DOHH2 (cell line): Measurements from ENCODE around the gene GDPD4.

Source experiments
- H3F3A ChIP-seq: fragments of 200-600 bp; sonication (generic), shearing (Covaris generic); 2 replicates; pipeline ENCODE4 v1.6.0; 2016; ENCODE audit warnings: antibody characterized with exemption, mild to moderate bottlenecking; ENCODE audit not compliant: control insufficient read depth, insufficient read depth
- H3K27ac ChIP-seq: fragments of 200-600 bp; sonication (generic); 2 replicates; pipeline ENCODE4 v1.5.1; 2014; ENCODE audit warnings: low read depth, mild to moderate bottlenecking, low read length, moderate library complexity
- H3K27me3 ChIP-seq: fragments of 200-600 bp; sonication (generic); 2 replicates; pipeline ENCODE4 v1.6.1; 2014; ENCODE audit warnings: mild to moderate bottlenecking, low read length, mixed read lengths; ENCODE audit not compliant: control insufficient read depth
- H3K36me3 ChIP-seq: fragments of 200-600 bp; sonication (generic); 2 replicates; pipeline ENCODE4 v1.6.1; 2014; ENCODE audit warnings: mild to moderate bottlenecking, low read length, moderate library complexity, mixed read lengths; ENCODE audit not compliant: control insufficient read depth
- H3K4me1 ChIP-seq: fragments of 200-600 bp; sonication (generic); 2 replicates; pipeline ENCODE4 v1.6.1; 2014; ENCODE audit warnings: mild to moderate bottlenecking, low read length, mixed read lengths; ENCODE audit not compliant: control insufficient read depth
- H3K4me2 ChIP-seq: fragments of 200-600 bp; sonication (generic); 2 replicates; pipeline ENCODE4 v1.6.0; 2014; ENCODE audit warnings: mild to moderate bottlenecking, low read length, moderate library complexity
- H3K4me3 ChIP-seq: fragments of 200-600 bp; sonication (generic); 2 replicates; pipeline ENCODE4 v1.5.1; 2014; ENCODE audit warnings: mild to moderate bottlenecking, low read length, mixed read lengths
- H3K79me2 ChIP-seq: fragments of 200-600 bp; sonication (generic); 2 replicates; pipeline ENCODE4 v1.6.1; 2014; ENCODE audit warnings: mild to moderate bottlenecking, low read length, mixed read lengths; ENCODE audit not compliant: control insufficient read depth
- H3K9me2 ChIP-seq: fragments of 200-600 bp; sonication (generic); replicated peaks from 2 replicates; pipeline ENCODE4 v1.6.1; 2014; ENCODE audit warnings: mild to moderate bottlenecking, low read length, mixed read lengths; ENCODE audit not compliant: control insufficient read depth
- H3K9me3 ChIP-seq: fragments of 200-600 bp; sonication (generic); 2 replicates; pipeline ENCODE4 v1.6.1; 2014; ENCODE audit warnings: antibody characterized with exemption, low read length, mixed read lengths; ENCODE audit not compliant: control insufficient read depth, insufficient read depth
- H4K20me1 ChIP-seq: fragments of 200-600 bp; sonication (generic); 2 replicates; pipeline ENCODE4 v1.6.0; 2014; ENCODE audit warnings: low read depth, mild to moderate bottlenecking, antibody characterized with exemption, low read length, moderate library complexity; ENCODE audit not compliant: control insufficient read depth, insufficient read depth
- CTCF ChIP-seq: fragments of 200-600 bp; sonication (generic); IDR thresholded peaks from one replicate; pipeline ENCODE4 v1.5.1; 2014; ENCODE audit warnings: antibody characterized with exemption, mild to moderate bottlenecking, low read depth, low read length; ENCODE audit not compliant: poor library complexity, severe bottlenecking
- EZH2phosphoT487 ChIP-seq: fragments of 200-600 bp; sonication (generic); IDR thresholded peaks from 2 replicates; pipeline ENCODE4 v1.6.1; 2017; ENCODE audit warnings: borderline replicate concordance, mild to moderate bottlenecking, antibody characterized with exemption, low read length, moderate library complexity, mixed read lengths

The GDPD4 gene

GRCh38 chr11:77223797-77224196 lies 77.7 kb downstream of the GDPD4 start:
- Histone ChIP-seq H3K27ac (no peak overlapping the region), H3F3A (no peaks in the 10 kb centered on the region), H4K20me1 (no peaks in the 10 kb centered on the region), H3K79me2 (no peaks in the 10 kb centered on the region), H3K9me2 (no peaks in the 10 kb centered on the region), H3K36me3 (no peaks in the 10 kb centered on the region), H3K27me3 (peaks cover 6% of the 10 kb centered on the region; the same call in 1 of the 2 replicates), H3K4me1 (no peaks in the 10 kb centered on the region), H3K4me3 (no peak overlapping the region), H3K9me3 (no peaks in the 10 kb centered on the region), H3K4me2 (no peak overlapping the region)
- TF ChIP-seq EZH2phosphoT487 = no peak
- no peak for TF ChIP-seq CTCF

- Histone ChIP-seq H3K27ac (no peak overlapping the region), H3K27me3 (no peaks in the 10 kb centered on the region), H3K4me3 (no peak overlapping the region), H3K36me3 (no peaks in the 10 kb centered on the region), H4K20me1 (no peaks in the 10 kb centered on the region), H3K4me1 (no peaks in the 10 kb centered on the region), H3K9me3 (no peaks in the 10 kb centered on the region), H3K4me2 (no peak overlapping the region), H3F3A (no peaks in the 10 kb centered on the region), H3K9me2 (no peaks in the 10 kb centered on the region), H3K79me2 (no peaks in the 10 kb centered on the region)
- TF ChIP-seq EZH2phosphoT487 (no peak), CTCF (no peak)
These were observed 84.3 kb downstream of the GDPD4 start for GRCh38 chr11:77217156-77217555.

- H4K20me1 ChIP-seq = no peaks in the 10 kb centered on the region
- H3K79me2 ChIP-seq = no peaks in the 10 kb centered on the region
- H3K9me2 ChIP-seq = no peaks in the 10 kb centered on the region
- H3K9me3 ChIP-seq = no peaks in the 10 kb centered on the region
- H3F3A ChIP-seq = no peaks in the 10 kb centered on the region
- H3K36me3 ChIP-seq = no peaks in the 10 kb centered on the region
- no peak overlapping the region for H3K4me2 ChIP-seq
- H3K4me3 ChIP-seq = no peak overlapping the region
- H3K27ac ChIP-seq = no peak overlapping the region
- TF ChIP-seq EZH2phosphoT487 (no peak), CTCF (no peak)
- H3K27me3 ChIP-seq = no peaks in the 10 kb centered on the region
- H3K4me1 ChIP-seq = no peaks in the 10 kb centered on the region
These were observed 86.4 kb downstream of the GDPD4 start for GRCh38 chr11:77215106-77215505.

- Histone ChIP-seq H4K20me1 (no peaks in the 10 kb centered on the region), H3F3A (no peaks in the 10 kb centered on the region), H3K27me3 (no peaks in the 10 kb centered on the region), H3K36me3 (no peaks in the 10 kb centered on the region), H3K79me2 (no peaks in the 10 kb centered on the region), H3K9me2 (no peaks in the 10 kb centered on the region), H3K4me1 (no peaks in the 10 kb centered on the region), H3K27ac (no peak overlapping the region), H3K4me2 (no peak overlapping the region), H3K9me3 (no peaks in the 10 kb centered on the region), H3K4me3 (no peak overlapping the region)
- no peak for TF ChIP-seq CTCF
- TF ChIP-seq EZH2phosphoT487 = no peak
These were observed 86.9 kb downstream of the GDPD4 start for GRCh38 chr11:77214557-77214956.
